ENCODE results near the gene HPSE. TPM values are rescaled to one million over a fixed set of nuclear protein-coding genes. Genes with fewer than 3 reads are reported as not detected.

Gene HPSE
- total RNA-seq, 1 experiment from 2014 or later, result 2.6 TPM

DNA sequence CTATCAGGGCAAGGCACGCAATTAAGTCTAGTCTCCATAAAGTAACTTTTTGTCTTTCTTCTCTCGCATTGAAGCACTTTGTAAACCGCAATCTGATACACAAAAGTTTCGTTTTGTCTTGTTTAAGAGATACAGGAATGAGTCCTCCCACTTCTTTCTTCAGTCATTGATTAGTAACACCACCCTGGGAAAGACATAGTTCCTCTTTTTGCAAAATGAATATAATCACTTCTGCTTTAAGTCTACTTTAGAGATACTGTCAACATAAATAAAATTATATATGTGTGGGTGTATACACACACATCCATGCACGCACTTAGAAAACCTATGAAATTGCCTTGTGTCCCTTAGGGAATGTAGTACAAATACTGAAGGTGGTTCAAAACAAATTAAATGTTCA is 61.7 kb downstream of the HPSE start:
- no peaks in the 10 kb centered on the region for H3K9me3 ChIP-seq (ENCODE audit: control insufficient read depth, insufficient read depth, low read depth, low read length)
- no peaks in the 10 kb centered on the region for H3K27me3 ChIP-seq (ENCODE audit: control insufficient read depth, insufficient read depth, low read length)
- no peak overlapping the region for H3K4me3 ChIP-seq (ENCODE audit: low read depth in 2 of 2, low read length in 2 of 2)
- POLR2A ChIA-PET, result no interaction called here
- peaks cover 3% of the 10 kb centered on the region; the same call in 1 of the 2 replicates for H3K4me1 ChIP-seq (ENCODE audit: control insufficient read depth, insufficient read depth, low read length)
- no peak for ATAC-seq
- peak overlapping the region; percentile 44; the same call in 1 of the 2 replicates for H3K27ac ChIP-seq (ENCODE audit: low read length)
- no TSS peak for BruUV-seq (replicated peaks)
- no peak for DNase-seq (ENCODE audit: low read depth, low spot score)
- CTCF ChIA-PET, result interaction anchor here (0.5 kb wide), 1 partner anchor 12 kb away, joined by 3 read pairs; the partner anchor contains the start of gene COQ2
- TF ChIP-seq TCF7L2 (IDR thresholded peaks at IDR 0.05; ENCODE audit: low read depth, low read length), result no peak
- TF ChIP-seq, protein P1, sequence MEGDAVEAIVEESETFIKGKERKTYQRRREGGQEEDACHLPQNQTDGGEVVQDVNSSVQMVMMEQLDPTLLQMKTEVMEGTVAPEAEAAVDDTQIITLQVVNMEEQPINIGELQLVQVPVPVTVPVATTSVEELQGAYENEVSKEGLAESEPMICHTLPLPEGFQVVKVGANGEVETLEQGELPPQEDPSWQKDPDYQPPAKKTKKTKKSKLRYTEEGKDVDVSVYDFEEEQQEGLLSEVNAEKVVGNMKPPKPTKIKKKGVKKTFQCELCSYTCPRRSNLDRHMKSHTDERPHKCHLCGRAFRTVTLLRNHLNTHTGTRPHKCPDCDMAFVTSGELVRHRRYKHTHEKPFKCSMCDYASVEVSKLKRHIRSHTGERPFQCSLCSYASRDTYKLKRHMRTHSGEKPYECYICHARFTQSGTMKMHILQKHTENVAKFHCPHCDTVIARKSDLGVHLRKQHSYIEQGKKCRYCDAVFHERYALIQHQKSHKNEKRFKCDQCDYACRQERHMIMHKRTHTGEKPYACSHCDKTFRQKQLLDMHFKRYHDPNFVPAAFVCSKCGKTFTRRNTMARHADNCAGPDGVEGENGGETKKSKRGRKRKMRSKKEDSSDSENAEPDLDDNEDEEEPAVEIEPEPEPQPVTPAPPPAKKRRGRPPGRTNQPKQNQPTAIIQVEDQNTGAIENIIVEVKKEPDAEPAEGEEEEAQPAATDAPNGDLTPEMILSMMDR (IDR thresholded peaks at IDR 0.05), result no peak
- TF ChIP-seq, protein P2, sequence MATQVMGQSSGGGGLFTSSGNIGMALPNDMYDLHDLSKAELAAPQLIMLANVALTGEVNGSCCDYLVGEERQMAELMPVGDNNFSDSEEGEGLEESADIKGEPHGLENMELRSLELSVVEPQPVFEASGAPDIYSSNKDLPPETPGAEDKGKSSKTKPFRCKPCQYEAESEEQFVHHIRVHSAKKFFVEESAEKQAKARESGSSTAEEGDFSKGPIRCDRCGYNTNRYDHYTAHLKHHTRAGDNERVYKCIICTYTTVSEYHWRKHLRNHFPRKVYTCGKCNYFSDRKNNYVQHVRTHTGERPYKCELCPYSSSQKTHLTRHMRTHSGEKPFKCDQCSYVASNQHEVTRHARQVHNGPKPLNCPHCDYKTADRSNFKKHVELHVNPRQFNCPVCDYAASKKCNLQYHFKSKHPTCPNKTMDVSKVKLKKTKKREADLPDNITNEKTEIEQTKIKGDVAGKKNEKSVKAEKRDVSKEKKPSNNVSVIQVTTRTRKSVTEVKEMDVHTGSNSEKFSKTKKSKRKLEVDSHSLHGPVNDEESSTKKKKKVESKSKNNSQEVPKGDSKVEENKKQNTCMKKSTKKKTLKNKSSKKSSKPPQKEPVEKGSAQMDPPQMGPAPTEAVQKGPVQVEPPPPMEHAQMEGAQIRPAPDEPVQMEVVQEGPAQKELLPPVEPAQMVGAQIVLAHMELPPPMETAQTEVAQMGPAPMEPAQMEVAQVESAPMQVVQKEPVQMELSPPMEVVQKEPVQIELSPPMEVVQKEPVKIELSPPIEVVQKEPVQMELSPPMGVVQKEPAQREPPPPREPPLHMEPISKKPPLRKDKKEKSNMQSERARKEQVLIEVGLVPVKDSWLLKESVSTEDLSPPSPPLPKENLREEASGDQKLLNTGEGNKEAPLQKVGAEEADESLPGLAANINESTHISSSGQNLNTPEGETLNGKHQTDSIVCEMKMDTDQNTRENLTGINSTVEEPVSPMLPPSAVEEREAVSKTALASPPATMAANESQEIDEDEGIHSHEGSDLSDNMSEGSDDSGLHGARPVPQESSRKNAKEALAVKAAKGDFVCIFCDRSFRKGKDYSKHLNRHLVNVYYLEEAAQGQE (IDR thresholded peaks at IDR 0.05; ENCODE audit: insufficient read depth in 1 of 2, low read depth in 2 of 2, low read length in 1 of 2), result no peak
- no peak for TF ChIP-seq POLR2AphosphoS5 (IDR thresholded peaks at IDR 0.05; ENCODE audit: low read depth, low read length)
- no peak for TF ChIP-seq SIN3A (IDR thresholded peaks at IDR 0.05; ENCODE audit: borderline replicate concordance, insufficient read depth, low read depth, low read length)
- in situ Hi-C loops (cut with HindIII; ENCODE audit: low pct_unique_long_range_greater_than_20kb, low sequenced_read_pairs) (no loop called here), intact Hi-C loops (cut with micrococcal nuclease; ENCODE audit: unreplicated experiment) (no loop called here)
- peaks cover 11% of the 10 kb centered on the region; the same call in 1 of the 2 replicates for H3K36me3 ChIP-seq (ENCODE audit: control insufficient read depth, insufficient read depth, low read length)

DNA sequence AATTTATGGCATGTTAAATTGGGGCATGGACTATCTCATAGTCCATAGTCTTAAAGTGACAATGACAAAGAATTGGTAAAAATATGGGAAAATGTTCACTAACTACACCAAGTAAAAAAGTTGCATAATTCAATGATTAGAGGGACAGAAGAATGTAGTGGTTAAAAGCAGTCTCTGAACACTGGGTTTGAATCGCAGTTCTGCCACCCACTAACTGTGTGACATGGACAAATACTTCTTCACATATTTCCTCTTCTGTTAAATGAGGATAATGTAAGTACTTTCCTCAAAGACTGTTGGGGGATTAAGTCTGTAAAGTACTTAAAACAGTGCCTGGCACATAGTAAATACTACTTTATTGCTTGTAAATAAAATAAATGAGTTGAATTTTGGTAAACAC is 65.4 kb downstream of the HPSE start:
- TF ChIP-seq TCF7L2 (IDR thresholded peaks at IDR 0.05; ENCODE audit: low read depth, low read length), result no peak
- TF ChIP-seq, protein P1 (IDR thresholded peaks at IDR 0.05), result no peak
- no peak for TF ChIP-seq POLR2AphosphoS5 (IDR thresholded peaks at IDR 0.05; ENCODE audit: low read depth, low read length)
- no peak for TF ChIP-seq SIN3A (IDR thresholded peaks at IDR 0.05; ENCODE audit: borderline replicate concordance, insufficient read depth, low read depth, low read length)
- TF ChIP-seq, protein P2 (IDR thresholded peaks at IDR 0.05; ENCODE audit: insufficient read depth in 1 of 2, low read depth in 2 of 2, low read length in 1 of 2), result no peak
- ChIA-PET POLR2A (no interaction called here), CTCF (no interaction called here)
- intact Hi-C loops (cut with micrococcal nuclease; ENCODE audit: unreplicated experiment), result no loop called here
- Histone ChIP-seq H3K9me3 (ENCODE audit: control insufficient read depth, insufficient read depth, low read depth, low read length) (no peaks in the 10 kb centered on the region), H3K4me1 (ENCODE audit: control insufficient read depth, insufficient read depth, low read length) (peaks cover 5% of the 10 kb centered on the region; the same call in 1 of the 2 replicates), H3K4me3 (ENCODE audit: low read depth in 2 of 2, low read length in 2 of 2) (no peak overlapping the region), H3K27me3 (ENCODE audit: control insufficient read depth, insufficient read depth, low read length) (no peaks in the 10 kb centered on the region), H3K27ac (ENCODE audit: low read length) (peak overlapping the region; percentile 69; the same call in 1 of the 2 replicates), H3K36me3 (ENCODE audit: control insufficient read depth, insufficient read depth, low read length) (peaks cover 13% of the 10 kb centered on the region; the same call in 1 of the 2 replicates)
- DNase-seq (ENCODE audit: low read depth, low spot score) (no peak), ATAC-seq (no peak)
- in situ Hi-C loops (cut with HindIII; ENCODE audit: low pct_unique_long_range_greater_than_20kb, low sequenced_read_pairs), result no loop called here
- no TSS peak for BruUV-seq (replicated peaks)

All from Panc1 (cell line).